Stimulated activated naive B cell treated with anti-CD40 and anti-IgM and Interleukin-4, amounts not matched to agents 10 μg/mL and 1 μg/mL and 100 μg/mL, for 72 hours (primary cell): ENCODE measurements around the gene CD84.
"Not testable (repeated sequence)": the region's sequence is repeated elsewhere in the genome, so short reads cannot be mapped to it uniquely, and the experiment has no call there.

ENCODE experiments used
- ATAC-seq, 2 donors: fragments of 150-1000 bp; cut with Tn5 transposase; replicated peaks; 2 replicates each; pipeline ENCODE4 v1.10.0; 2021; ENCODE audit warnings: moderate library complexity in 1 of 2
- DNase-seq: peaks from one replicate; pipeline ENCODE4 v3.0.0; 2021
- H3K27ac Mint-ChIP-seq: one replicate; pipeline ENCODE4 v1.8.0; 2022; ENCODE audit warnings: mild to moderate bottlenecking, mixed read lengths
- H3K27me3 Mint-ChIP-seq, 2 donors: one replicate each; pipeline ENCODE4 v1.8.0; 2022; ENCODE audit warnings: mixed read lengths in 2 of 2
- H3K36me3 Mint-ChIP-seq, 2 donors: one replicate each; pipeline ENCODE4 v1.8.0; 2022; ENCODE audit warnings: mixed read lengths in 2 of 2, mild to moderate bottlenecking in 1 of 2
- H3K4me1 Mint-ChIP-seq, 2 donors: one replicate each; pipeline ENCODE4 v1.8.0; 2022; ENCODE audit warnings: mixed read lengths in 2 of 2, mild to moderate bottlenecking in 1 of 2
- H3K4me3 Mint-ChIP-seq, 2 donors: one replicate each; pipeline ENCODE4 v1.8.0; 2022; ENCODE audit warnings: mild to moderate bottlenecking in 2 of 2, mixed read lengths in 2 of 2, moderate library complexity in 1 of 2
- H3K9me3 Mint-ChIP-seq, 2 donors: one replicate each; pipeline ENCODE4 v1.8.0; 2022; ENCODE audit warnings: mixed read lengths in 2 of 2, mild to moderate bottlenecking in 1 of 2

The CD84 gene

GRCh38 chr1:160520582-160520981, 58.7 kb downstream of the CD84 start:
- peak overlapping the region; percentile 93 for H3K27ac Mint-ChIP-seq
- H3K27me3 Mint-ChIP-seq, result no peaks in the 10 kb centered on the region
- peaks cover 56 to 68% of the 10 kb centered on the region in 2 donors for H3K36me3 Mint-ChIP-seq
- peaks cover 8 to 13% of the 10 kb centered on the region in 2 donors for H3K9me3 Mint-ChIP-seq
- H3K4me3 Mint-ChIP-seq, result peak overlapping the region; percentile 83 to 88
- peaks cover 42 to 69% of the 10 kb centered on the region in 2 donors for H3K4me1 Mint-ChIP-seq
- DNase-seq, result no peak
- no peak for ATAC-seq

DNA sequence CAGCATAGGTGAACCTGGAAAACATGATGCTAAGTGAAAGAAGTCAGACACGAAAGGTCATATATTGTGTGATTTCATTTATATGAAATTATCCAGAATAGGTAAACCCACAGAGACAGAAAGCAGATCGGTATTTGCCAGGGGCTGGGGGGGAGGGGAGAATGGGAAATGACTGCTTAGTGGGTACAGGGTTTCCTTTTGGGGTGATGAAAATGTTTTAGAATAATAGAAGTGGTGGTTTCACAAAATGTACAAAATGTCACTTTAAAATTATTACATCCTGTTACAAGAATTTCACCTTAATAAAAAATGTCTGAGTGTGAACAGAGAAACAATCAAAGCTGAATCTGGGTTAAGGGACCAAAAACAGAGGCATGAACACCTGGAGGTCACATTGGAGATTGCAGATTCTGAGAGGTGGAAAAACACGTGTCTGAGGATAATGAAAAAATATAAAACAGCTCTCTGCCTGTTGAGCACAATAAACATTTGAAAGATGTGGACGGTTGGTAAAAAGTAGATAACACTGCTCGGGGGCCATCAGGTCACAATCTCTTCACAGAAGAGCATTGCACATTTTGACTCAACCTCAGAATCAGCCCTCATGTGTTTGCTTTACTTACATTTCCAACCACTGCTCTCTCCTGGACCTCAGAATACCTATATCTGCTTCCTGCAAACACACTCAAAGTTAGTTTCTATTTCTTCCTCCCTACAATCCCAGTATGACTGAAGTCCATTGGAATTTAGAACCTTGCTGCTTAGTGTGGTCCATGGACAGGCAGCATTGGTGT, 59.5 kb downstream of the CD84 start:
- no peak for DNase-seq

GRCh38 chr1:160517519-160517918, 61.8 kb downstream of the CD84 start:
- peak overlapping the region in 1 of 2 donors; percentile 68 for H3K4me3 Mint-ChIP-seq
- peaks cover 74 to 86% of the 10 kb centered on the region in 2 donors for H3K36me3 Mint-ChIP-seq
- not testable (repeated sequence) for ATAC-seq, DNase-seq, H3K27me3 Mint-ChIP-seq, H3K27ac Mint-ChIP-seq
- H3K9me3 Mint-ChIP-seq, result peaks cover 6 to 11% of the 10 kb centered on the region in 2 donors
- H3K4me1 Mint-ChIP-seq, result peaks cover 64 to 80% of the 10 kb centered on the region in 2 donors

More for the DNA sequence above, 59.5 kb downstream of the CD84 start:
- peaks cover 51 to 66% of the 10 kb centered on the region in 2 donors for H3K36me3 Mint-ChIP-seq
- H3K27me3 Mint-ChIP-seq, result no peaks in the 10 kb centered on the region
- peaks cover under 1 to 8% of the 10 kb centered on the region in 2 donors for H3K9me3 Mint-ChIP-seq
- ATAC-seq, result peak; percentile 51 to 54
- H3K27ac Mint-ChIP-seq, result peak overlapping the region; percentile 93
- peaks cover 48 to 69% of the 10 kb centered on the region in 2 donors for H3K4me1 Mint-ChIP-seq
- H3K4me3 Mint-ChIP-seq, result peak overlapping the region; percentile 83 to 88

- H3K4me1 Mint-ChIP-seq, result peaks cover 60 to 80% of the 10 kb centered on the region in 2 donors
- DNase-seq, H3K27me3 Mint-ChIP-seq, ATAC-seq: not testable (repeated sequence)
- peak overlapping the region; percentile 66 to 82 for H3K4me3 Mint-ChIP-seq
- peaks cover 6 to 11% of the 10 kb centered on the region in 2 donors for H3K9me3 Mint-ChIP-seq
- H3K27ac Mint-ChIP-seq, result peak overlapping the region; percentile 86
- peaks cover 77 to 88% of the 10 kb centered on the region in 2 donors for H3K36me3 Mint-ChIP-seq
Observed at GRCh38 chr1:160515908-160516307, 63.4 kb downstream of the CD84 start.

- peaks cover 41 to 75% of the 10 kb centered on the region in 2 donors for H3K4me1 Mint-ChIP-seq
- peaks cover 74 to 96% of the 10 kb centered on the region in 2 donors for H3K36me3 Mint-ChIP-seq
- H3K4me3 Mint-ChIP-seq, result no peak overlapping the region
- peaks cover 19 to 36% of the 10 kb centered on the region in 2 donors for H3K9me3 Mint-ChIP-seq
- H3K27ac Mint-ChIP-seq, result peak overlapping the region; percentile 34
- H3K27me3 Mint-ChIP-seq, result no peaks in the 10 kb centered on the region
- no peak for ATAC-seq
- DNase-seq, result no peak
Observed at GRCh38 chr1:160504651-160505050, 74.6 kb downstream of the CD84 start.

DNA sequence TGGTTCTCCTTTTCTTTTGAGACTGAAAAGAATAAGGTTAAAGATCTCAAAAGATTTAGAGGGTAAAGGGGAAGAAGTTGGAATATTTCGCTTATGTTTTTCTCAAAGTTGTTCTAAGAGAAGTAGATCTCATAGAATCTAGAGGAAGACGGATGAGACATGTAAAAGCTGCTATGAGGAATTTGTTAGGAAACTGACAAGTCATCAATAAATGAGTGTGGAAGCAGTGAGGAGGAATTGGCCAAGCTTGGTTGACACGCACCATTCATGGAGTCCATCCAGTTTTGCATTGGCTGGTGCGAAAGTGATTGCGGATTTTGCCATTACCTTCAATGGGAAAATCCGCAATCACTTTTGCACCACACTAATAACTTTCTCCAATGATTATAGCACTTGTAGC, 76.2 kb downstream of the CD84 start:
- H3K36me3 Mint-ChIP-seq, result peaks cover 75 to 96% of the 10 kb centered on the region in 2 donors
- H3K9me3 Mint-ChIP-seq, result peaks cover 23 to 42% of the 10 kb centered on the region in 2 donors
- no peak overlapping the region for H3K27ac Mint-ChIP-seq
- no peaks in the 10 kb centered on the region for H3K27me3 Mint-ChIP-seq
- peak overlapping the region in 1 of 2 donors; percentile 22 for H3K4me3 Mint-ChIP-seq
- ATAC-seq (no peak), DNase-seq (no peak)
- peaks cover 50 to 83% of the 10 kb centered on the region in 2 donors for H3K4me1 Mint-ChIP-seq

GRCh38 chr1:160500321-160500990, 78.8 kb downstream of the CD84 start:
- no peak overlapping the region for H3K4me3 Mint-ChIP-seq
- H3K36me3 Mint-ChIP-seq, result peaks cover 54 to 78% of the 10 kb centered on the region in 2 donors
- no peaks in the 10 kb centered on the region for H3K27me3 Mint-ChIP-seq

GRCh38 chr1:160499631-160500030, 79.7 kb downstream of the CD84 start:
- peaks cover 50 to 86% of the 10 kb centered on the region in 2 donors for H3K4me1 Mint-ChIP-seq
- H3K4me3 Mint-ChIP-seq, result peak overlapping the region in 1 of 2 donors; percentile 36
- peaks cover 52 to 71% of the 10 kb centered on the region in 2 donors for H3K36me3 Mint-ChIP-seq

More at GRCh38 chr1:160500321-160500990, 78.8 kb downstream of the CD84 start:
- no peak for ATAC-seq
- Mint-ChIP-seq H3K9me3 (peaks cover 13 to 25% of the 10 kb centered on the region in 2 donors), H3K27ac (peak overlapping the region; percentile 86), H3K4me1 (peaks cover 51 to 84% of the 10 kb centered on the region in 2 donors)
- no peak for DNase-seq

GRCh38 chr1:160498301-160499065, 80.8 kb downstream of the CD84 start:
- Mint-ChIP-seq H3K36me3 (peaks cover 40 to 59% of the 10 kb centered on the region in 2 donors), H3K27ac (peak overlapping the region; percentile 51), H3K9me3 (peaks cover 16 to 27% of the 10 kb centered on the region in 2 donors), H3K4me1 (peaks cover 44 to 79% of the 10 kb centered on the region in 2 donors)
- not testable (repeated sequence) for DNase-seq, ATAC-seq, H3K4me3 Mint-ChIP-seq, H3K27me3 Mint-ChIP-seq

More at GRCh38 chr1:160499631-160500030, 79.7 kb downstream of the CD84 start:
- DNase-seq (no peak), ATAC-seq (no peak)
- H3K27me3 Mint-ChIP-seq, result no peaks in the 10 kb centered on the region
- H3K9me3 Mint-ChIP-seq, result peaks cover 13 to 24% of the 10 kb centered on the region in 2 donors
- peak overlapping the region; percentile 83 for H3K27ac Mint-ChIP-seq

- DNase-seq (no peak), ATAC-seq (peak; percentile 49 to 73)
- Mint-ChIP-seq H3K4me1 (peaks cover 26 to 58% of the 10 kb centered on the region in 2 donors), H3K27me3 (no peaks in the 10 kb centered on the region), H3K4me3 (no peak overlapping the region), H3K36me3 (peaks cover 24 to 38% of the 10 kb centered on the region in 2 donors), H3K9me3 (peaks cover 14 to 22% of the 10 kb centered on the region in 2 donors), H3K27ac (peak overlapping the region; percentile 66)
Observed at GRCh38 chr1:160496334-160496733, 83.0 kb downstream of the CD84 start.

DNA sequence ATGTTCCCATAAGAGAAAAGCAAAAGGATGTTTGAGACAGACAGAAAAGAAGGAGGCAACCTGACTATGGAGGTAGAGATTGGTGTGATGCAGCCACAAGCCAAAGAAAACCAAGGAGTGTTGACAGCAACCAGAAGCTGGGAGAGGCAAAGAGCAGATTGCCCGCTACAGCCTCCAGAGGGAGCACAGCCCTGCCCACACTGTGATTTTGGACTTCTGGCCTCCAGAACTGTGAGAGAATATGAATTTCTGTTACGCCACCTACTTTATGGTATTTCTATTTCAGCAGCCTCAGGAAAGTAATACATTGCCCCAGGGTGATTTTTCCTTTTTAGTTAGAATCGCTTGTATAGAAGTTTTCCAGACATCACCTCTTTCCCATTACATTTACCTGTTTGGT, 84.7 kb downstream of the CD84 start:
- ATAC-seq (no peak), DNase-seq (no peak)
- no peak overlapping the region for H3K4me3 Mint-ChIP-seq
- peaks cover 12 to 17% of the 10 kb centered on the region in 2 donors for H3K9me3 Mint-ChIP-seq
- peaks cover 19 to 37% of the 10 kb centered on the region in 2 donors for H3K36me3 Mint-ChIP-seq
- H3K27ac Mint-ChIP-seq, result peak overlapping the region; percentile 57
- H3K27me3 Mint-ChIP-seq, result no peaks in the 10 kb centered on the region
- peaks cover 34 to 47% of the 10 kb centered on the region in 2 donors for H3K4me1 Mint-ChIP-seq

DNA sequence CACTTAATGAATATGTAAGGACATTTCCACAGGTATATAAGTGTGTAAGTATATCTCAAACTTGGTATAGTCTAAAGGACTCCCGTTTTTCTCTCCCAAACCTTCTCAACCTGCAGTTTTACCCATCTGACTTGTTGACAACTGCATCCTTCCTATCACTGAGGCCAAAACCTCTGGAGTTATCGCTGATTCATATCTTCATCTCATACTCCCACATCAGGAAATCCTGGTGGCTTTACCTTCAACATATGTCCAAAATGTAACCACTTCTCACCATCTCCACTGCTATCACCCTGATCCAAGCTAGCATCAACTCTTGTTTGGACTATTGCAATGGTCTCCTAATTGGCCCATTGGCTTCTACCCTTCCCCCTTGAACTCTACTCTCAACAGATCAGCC, 86.7 kb downstream of the CD84 start:
- ATAC-seq, result no peak

GRCh38 chr1:160491981-160492380, 87.3 kb downstream of the CD84 start:
- no peak for ATAC-seq
- no peak overlapping the region for H3K4me3 Mint-ChIP-seq
- H3K4me1 Mint-ChIP-seq, result peaks cover 25 to 42% of the 10 kb centered on the region in 2 donors
- no peaks in the 10 kb centered on the region for H3K27me3 Mint-ChIP-seq
- H3K27ac Mint-ChIP-seq, result no peak overlapping the region
- DNase-seq, result no peak
- peaks cover 3 to 4% of the 10 kb centered on the region in 2 donors for H3K9me3 Mint-ChIP-seq
- H3K36me3 Mint-ChIP-seq, result peaks cover 6 to 35% of the 10 kb centered on the region in 2 donors

More for the DNA sequence above, 86.7 kb downstream of the CD84 start:
- H3K9me3 Mint-ChIP-seq, result peaks cover 4 to 7% of the 10 kb centered on the region in 2 donors
- peaks cover 7 to 35% of the 10 kb centered on the region in 2 donors for H3K36me3 Mint-ChIP-seq
- no peak overlapping the region for H3K27ac Mint-ChIP-seq
- no peak overlapping the region for H3K4me3 Mint-ChIP-seq
- no peaks in the 10 kb centered on the region for H3K27me3 Mint-ChIP-seq
- peaks cover 30 to 41% of the 10 kb centered on the region in 2 donors for H3K4me1 Mint-ChIP-seq
- no peak for DNase-seq
